Activated naive CD8-positive, alpha-beta T cell treated with anti-CD3 and anti-CD28 coated beads for 36 hours (primary cell): ENCODE measurements around the gene TSNAX. TPM values are rescaled to one million over a fixed set of nuclear protein-coding genes. Genes with fewer than 3 reads are reported as not detected.
A peak's percentile ranks its signal among the peaks of the same experiment; 100 is the strongest.
"Not testable (repeated sequence)": the region's sequence is repeated elsewhere in the genome, so short reads cannot be mapped to it uniquely, and the experiment has no call there.

ENCODE experiments used
- DNase-seq: peaks from one replicate; pipeline ENCODE4 v3.0.0; 2021
- H3K27ac Mint-ChIP-seq: one replicate; pipeline ENCODE4 v1.8.0; 2022; ENCODE audit warnings: mild to moderate bottlenecking, moderate library complexity, mixed read lengths
- H3K27me3 Mint-ChIP-seq: one replicate; pipeline ENCODE4 v1.8.0; 2022; ENCODE audit warnings: mild to moderate bottlenecking, mixed read lengths
- H3K36me3 Mint-ChIP-seq: one replicate; pipeline ENCODE4 v1.8.0; 2021; ENCODE audit warnings: mild to moderate bottlenecking, mixed read lengths
- H3K4me1 Mint-ChIP-seq: one replicate; pipeline ENCODE4 v1.8.0; 2021; ENCODE audit warnings: mixed read lengths
- H3K4me3 Mint-ChIP-seq: one replicate; pipeline ENCODE4 v1.8.0; 2022; ENCODE audit warnings: mild to moderate bottlenecking, moderate library complexity, mixed read lengths
- H3K9me3 Mint-ChIP-seq: one replicate; pipeline ENCODE4 v1.8.0; 2022; ENCODE audit warnings: mixed read lengths
- total RNA-seq, 2 experiments: library from RNA; stranded (reverse); gene quantifications; one replicate each; pipeline ENCODE4 v1.2.3, GENCODE V29; 2021

TSNAX gene, protein sequence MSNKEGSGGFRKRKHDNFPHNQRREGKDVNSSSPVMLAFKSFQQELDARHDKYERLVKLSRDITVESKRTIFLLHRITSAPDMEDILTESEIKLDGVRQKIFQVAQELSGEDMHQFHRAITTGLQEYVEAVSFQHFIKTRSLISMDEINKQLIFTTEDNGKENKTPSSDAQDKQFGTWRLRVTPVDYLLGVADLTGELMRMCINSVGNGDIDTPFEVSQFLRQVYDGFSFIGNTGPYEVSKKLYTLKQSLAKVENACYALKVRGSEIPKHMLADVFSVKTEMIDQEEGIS
- 10 to 100 TPM; 48.5 to 48.8 TPM for total RNA-seq

DNA sequence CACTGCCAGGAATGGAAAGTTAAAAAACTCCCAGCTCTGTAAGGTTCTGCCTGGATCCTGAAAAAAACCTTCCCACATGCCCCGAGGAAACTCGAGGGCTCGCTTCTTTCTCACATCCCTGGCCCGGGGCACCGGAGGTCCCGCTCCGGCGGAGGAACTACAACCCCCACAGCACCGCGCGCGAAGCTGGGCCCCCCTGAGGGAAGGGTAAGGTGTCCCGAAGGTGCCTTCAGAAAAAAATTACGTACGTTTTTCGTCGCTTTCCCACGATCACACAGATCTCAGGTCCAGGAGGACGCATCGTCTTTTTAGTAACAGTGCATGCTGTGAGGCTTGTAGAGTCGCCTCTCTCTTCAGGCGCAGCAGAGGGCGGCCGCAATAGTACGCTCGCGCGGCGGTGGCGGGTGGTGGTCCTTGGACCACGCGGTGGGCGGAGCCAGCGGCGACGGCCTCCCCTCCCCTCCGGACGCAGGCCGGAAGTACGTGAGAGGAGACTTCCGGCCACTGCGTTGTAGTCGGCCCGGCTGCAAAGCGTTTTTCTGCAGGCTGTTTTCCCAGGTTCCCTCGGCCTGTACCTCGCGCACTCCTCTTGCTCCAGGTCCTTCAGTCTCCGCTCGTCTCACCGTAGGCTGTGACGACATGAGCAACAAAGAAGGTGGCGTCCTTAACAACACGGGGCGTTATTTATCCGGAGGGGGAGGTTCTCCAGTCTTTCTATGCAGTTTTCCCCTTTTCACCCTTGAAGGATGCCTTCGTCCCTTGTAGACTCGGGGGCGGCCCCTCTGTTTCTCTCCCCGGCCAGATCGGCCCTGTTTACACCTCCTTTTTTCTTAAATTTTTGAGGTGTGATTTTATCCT, at the start of gene TSNAX:
TSS of gene TSNAX (plus strand) at position 498 of the 858 bp plus-strand sequence. CDS start at position 640, 142 bp downstream.
- Mint-ChIP-seq H3K27me3 (no peaks in the 10 kb centered on the region), H3K36me3 (peaks cover 7% of the 10 kb centered on the region), H3K27ac (peak within 1 kb of the TSS; percentile 99), H3K4me3 (peak within 1 kb of the TSS; percentile 90), H3K9me3 (no peaks in the 10 kb centered on the region), H3K4me1 (peaks cover 34% of the 10 kb centered on the region)
- peak; percentile 93 for DNase-seq

DNA sequence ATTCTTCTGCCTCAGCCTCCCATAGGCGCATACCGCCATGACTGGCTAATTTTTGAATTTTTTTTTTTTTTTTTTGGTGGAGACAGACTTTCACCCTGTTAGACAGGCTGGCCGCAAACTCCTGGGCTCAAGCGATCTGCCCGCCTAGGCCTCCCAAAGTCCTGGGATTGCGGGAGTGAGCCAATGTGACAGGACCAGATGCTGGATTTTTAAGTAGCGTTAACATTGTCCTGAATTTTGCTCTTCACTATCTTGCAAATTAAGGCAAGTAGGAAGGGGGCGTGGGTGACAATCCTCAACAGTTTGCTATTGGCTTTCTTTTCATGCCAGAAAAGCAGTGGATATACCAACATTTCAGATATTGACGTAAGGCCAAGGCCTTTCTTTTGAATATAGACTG, 49.7 kb upstream of the TSNAX start:
- Mint-ChIP-seq H3K9me3 (no peaks in the 10 kb centered on the region), H3K4me1 (no peaks in the 10 kb centered on the region), H3K27me3 (peaks cover 28% of the 10 kb centered on the region), H3K4me3 (no peak overlapping the region), H3K27ac (no peak overlapping the region), H3K36me3 (no peaks in the 10 kb centered on the region)
- no peak for DNase-seq

DNA sequence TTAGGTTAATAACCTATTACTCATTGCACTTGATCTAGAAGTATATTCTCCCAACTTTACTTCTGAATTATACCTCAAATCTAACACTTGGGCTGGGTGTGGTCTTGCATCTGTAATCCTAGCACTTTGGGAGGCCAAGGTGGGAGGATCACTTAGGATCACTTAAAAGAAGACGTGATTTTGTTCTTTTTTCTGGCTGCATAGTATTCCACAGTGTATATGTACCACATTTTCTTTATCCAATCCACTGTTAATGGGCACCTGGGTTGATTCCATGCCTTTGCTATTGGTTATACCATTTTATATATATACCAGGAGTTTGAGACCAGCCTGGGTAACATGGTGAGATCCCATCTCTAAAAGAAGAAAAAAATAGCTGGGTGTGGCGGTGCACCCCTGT, 48.5 kb upstream of the TSNAX start:
- Mint-ChIP-seq H3K4me3 (no peak overlapping the region), H3K27me3 (peaks cover 17% of the 10 kb centered on the region), H3K9me3 (no peaks in the 10 kb centered on the region), H3K4me1 (no peaks in the 10 kb centered on the region), H3K27ac (no peak overlapping the region), H3K36me3 (no peaks in the 10 kb centered on the region)
- no peak for DNase-seq

DNA sequence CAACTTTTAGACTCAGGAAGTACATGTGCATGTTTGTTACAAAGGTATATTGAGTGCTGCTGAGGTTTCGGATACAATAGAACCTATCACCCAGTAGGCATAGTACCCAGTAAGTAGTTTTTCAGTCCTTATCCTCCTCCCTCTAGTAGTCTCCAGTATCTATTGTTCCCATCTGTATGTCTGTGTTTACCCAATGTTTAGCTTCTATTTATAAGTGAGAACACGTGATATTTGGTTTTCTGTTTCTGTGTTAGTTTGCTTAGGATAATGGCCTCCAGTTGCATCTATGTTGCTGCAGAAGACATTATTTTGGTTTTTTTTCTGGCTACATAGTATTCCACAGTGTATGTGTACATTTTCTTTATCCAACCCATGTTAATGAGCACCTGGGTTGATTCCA, 47.2 kb upstream of the TSNAX start:
- H3K4me3 Mint-ChIP-seq, result no peak overlapping the region
- H3K27me3 Mint-ChIP-seq, result peaks cover 13% of the 10 kb centered on the region
- H3K9me3 Mint-ChIP-seq, result no peaks in the 10 kb centered on the region
- no peaks in the 10 kb centered on the region for H3K4me1 Mint-ChIP-seq
- no peaks in the 10 kb centered on the region for H3K36me3 Mint-ChIP-seq
- H3K27ac Mint-ChIP-seq, result no peak overlapping the region
- no peak for DNase-seq

DNA sequence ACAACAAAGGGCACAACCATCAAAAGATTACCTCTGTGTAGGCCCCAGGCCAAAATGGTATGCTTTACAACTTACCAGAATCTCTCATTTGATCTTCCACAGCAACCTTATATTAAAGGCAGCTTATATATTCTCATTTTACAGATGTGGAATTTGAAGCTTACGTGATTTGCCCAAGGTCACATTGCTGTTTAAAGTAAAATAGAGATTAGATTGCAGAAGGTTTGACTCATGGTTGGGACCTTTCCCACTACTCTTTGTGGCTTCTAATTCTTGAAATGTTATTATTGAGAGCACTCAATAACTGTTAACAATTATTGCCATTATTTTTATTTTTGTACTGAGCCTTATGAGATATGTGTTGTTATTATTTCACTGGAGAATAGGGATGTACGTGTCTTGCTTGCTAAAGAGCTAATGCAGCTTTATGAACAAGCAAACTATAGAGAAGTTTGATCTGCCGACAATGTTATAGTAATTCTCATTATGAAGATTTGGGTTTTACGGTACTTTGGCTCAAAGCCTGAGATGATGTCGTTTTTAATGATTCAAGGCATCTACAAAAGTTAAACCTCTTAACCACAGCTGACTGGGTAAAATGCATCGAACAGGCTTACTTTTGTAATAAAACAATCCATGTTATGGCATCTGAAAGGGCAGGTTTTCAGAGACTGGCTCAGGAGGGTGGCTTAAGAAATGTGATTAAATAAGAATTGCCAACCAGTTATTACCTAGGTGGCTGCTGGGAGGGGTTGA, 43.3 kb upstream of the TSNAX start:
- Mint-ChIP-seq H3K4me1 (no peaks in the 10 kb centered on the region), H3K4me3 (no peak overlapping the region), H3K9me3 (no peaks in the 10 kb centered on the region), H3K27ac (no peak overlapping the region), H3K36me3 (no peaks in the 10 kb centered on the region), H3K27me3 (peaks cover 21% of the 10 kb centered on the region)
- no peak for DNase-seq

DNA sequence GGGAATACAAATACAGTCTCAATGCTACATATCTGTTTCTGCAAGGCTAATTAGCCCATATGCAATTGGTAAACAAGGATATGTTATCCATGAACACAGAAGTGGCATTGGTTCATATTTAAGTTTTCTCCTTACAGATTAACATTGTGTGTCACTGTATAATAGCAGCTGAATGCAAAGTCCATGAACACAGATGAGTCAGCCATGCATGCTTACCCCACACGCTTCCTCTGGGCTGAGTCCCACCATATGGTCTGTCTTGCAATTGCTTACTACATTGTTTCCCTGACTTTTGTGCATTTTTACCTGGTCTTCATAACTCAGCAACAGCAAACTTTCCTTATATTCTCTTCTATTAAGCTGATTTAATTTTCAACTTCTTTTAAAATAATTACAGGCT, 41.5 kb upstream of the TSNAX start:
- H3K27ac Mint-ChIP-seq, result no peak overlapping the region
- no peak overlapping the region for H3K4me3 Mint-ChIP-seq
- H3K4me1 Mint-ChIP-seq, result no peaks in the 10 kb centered on the region
- H3K27me3 Mint-ChIP-seq, result peaks cover 17% of the 10 kb centered on the region
- H3K9me3 Mint-ChIP-seq, result no peaks in the 10 kb centered on the region
- H3K36me3 Mint-ChIP-seq, result no peaks in the 10 kb centered on the region
- DNase-seq, result no peak

DNA sequence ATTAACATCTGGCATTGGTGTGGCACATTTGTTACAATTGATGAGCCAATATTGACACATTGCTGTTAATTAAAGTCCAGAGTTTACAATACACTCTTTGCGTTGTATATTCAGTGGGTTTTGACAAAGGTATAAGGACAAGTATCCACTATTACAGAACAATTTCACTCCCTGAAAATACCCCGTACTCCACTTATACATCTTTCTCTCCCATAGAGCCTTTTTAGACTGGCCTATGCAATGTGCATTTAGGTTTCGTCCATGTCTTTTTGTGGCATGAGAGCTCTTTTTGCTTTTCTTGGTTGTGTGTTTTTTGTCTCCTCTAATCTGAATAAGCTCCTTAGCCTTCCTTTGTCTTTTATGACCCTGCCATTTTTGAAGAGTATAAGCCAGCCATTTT, 40.6 kb upstream of the TSNAX start:
- Mint-ChIP-seq H3K4me3 (no peak overlapping the region), H3K27me3 (peaks cover 13% of the 10 kb centered on the region), H3K36me3 (no peaks in the 10 kb centered on the region), H3K4me1 (peaks cover 1% of the 10 kb centered on the region), H3K27ac (no peak overlapping the region), H3K9me3 (no peaks in the 10 kb centered on the region)
- no peak for DNase-seq

DNA sequence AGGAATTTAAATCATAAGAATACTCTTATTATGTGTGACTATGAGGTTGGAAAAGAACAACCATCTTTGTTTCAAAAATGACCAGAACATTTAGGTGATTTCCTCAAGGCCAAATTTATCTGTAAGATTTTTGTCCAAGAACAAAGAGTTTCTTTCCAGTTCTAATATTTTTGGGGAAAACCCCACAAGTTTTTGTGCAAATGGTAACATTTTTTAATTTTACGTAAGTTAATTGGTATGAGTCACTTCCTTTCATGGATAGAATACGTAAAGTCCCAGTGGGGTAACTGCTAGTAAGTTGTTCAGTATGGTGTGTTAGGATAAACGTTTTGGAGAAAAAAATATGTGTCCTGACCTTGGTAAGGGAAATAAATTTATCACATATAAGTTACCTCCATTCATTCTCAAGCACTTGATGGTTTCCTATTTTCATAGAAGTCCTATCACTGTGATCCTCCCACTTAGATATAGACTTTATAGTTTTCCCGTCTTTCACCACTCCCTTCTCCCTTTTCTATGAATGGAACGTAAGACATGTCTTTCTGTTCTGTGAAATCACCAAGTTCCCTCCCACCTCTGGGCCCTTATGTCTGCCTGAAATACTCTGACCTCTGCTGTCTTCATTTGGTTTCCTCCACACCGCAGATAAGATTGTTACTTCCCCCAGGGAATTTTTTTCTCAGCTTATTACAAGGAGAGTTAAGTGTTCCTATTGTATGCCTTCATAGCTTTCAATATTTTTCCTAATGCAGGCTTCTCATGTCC, 34.9 kb upstream of the TSNAX start:
- Mint-ChIP-seq H3K27ac (peak overlapping the region; percentile 65), H3K27me3 (peaks cover 8% of the 10 kb centered on the region), H3K36me3 (no peaks in the 10 kb centered on the region), H3K9me3 (peaks cover 10% of the 10 kb centered on the region), H3K4me3 (peak overlapping the region; percentile 40), H3K4me1 (peaks cover 13% of the 10 kb centered on the region)
- no peak for DNase-seq

DNA sequence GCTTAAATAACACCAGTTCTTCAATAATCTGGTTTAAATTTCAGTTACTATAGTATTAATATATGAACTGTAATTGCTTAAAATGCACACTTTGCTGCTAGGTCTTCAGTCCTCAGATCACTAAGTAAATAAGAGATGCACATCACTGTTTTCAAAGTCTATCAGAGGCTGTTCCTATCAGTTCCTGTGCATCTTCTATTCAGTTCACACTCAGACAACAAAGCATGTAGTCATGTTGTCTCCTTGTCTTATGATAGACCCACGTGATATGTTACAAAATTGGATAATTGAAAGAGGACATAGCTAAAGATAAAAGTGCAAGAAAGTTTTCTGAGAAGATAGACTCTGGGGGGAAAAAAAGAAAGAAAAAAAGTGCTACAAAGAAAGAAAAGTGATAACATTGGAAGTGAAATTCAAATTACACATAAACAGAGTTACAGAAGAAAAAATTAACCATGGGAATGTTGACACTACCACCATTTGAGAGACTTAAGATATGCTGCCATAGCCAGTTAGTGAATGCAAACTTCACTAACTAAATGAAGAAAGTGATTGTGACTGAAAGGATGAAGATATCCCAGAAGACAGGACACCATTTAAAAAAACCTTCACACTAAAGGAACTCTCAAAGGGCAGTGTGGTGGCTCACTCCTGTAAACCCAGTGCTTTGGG, 33.9 kb upstream of the TSNAX start:
- no peaks in the 10 kb centered on the region for H3K36me3 Mint-ChIP-seq
- peak overlapping the region; percentile 2 for H3K27ac Mint-ChIP-seq
- no peak overlapping the region for H3K4me3 Mint-ChIP-seq
- H3K27me3 Mint-ChIP-seq, result peaks cover 6% of the 10 kb centered on the region
- peaks cover 13% of the 10 kb centered on the region for H3K4me1 Mint-ChIP-seq
- peaks cover 14% of the 10 kb centered on the region for H3K9me3 Mint-ChIP-seq
- DNase-seq, result no peak

DNA sequence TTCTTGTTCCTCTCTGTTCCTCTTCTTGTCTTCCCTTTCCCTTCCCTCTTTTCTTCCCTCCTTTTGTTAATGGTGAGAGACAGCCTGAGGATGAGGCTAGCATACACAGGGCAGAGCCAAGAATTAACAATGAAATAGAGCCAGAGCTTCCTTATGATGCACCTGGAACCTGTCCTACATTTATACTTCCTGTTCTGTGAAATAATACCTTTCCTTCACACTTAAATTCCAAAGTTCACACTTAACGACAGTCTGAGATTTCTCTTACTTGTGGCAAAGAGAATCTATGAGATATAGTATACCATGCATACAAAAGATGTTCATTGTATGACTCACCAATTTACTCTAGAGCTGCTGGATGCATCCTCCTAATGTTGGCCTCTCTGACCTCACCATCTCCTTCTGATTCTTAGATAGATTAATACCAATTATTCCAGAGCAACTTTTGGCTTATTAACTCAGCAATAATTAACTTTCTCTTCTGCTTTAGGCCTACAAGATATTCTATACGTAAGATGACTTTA, 30.8 kb upstream of the TSNAX start:
- no peak overlapping the region for H3K4me3 Mint-ChIP-seq
- no peak for DNase-seq
- H3K27me3 Mint-ChIP-seq, result peaks cover 6% of the 10 kb centered on the region
- H3K36me3 Mint-ChIP-seq, result peaks cover 4% of the 10 kb centered on the region
- H3K27ac Mint-ChIP-seq, result no peak overlapping the region
- H3K9me3 Mint-ChIP-seq, result peaks cover 23% of the 10 kb centered on the region
- peaks cover 13% of the 10 kb centered on the region for H3K4me1 Mint-ChIP-seq

DNA sequence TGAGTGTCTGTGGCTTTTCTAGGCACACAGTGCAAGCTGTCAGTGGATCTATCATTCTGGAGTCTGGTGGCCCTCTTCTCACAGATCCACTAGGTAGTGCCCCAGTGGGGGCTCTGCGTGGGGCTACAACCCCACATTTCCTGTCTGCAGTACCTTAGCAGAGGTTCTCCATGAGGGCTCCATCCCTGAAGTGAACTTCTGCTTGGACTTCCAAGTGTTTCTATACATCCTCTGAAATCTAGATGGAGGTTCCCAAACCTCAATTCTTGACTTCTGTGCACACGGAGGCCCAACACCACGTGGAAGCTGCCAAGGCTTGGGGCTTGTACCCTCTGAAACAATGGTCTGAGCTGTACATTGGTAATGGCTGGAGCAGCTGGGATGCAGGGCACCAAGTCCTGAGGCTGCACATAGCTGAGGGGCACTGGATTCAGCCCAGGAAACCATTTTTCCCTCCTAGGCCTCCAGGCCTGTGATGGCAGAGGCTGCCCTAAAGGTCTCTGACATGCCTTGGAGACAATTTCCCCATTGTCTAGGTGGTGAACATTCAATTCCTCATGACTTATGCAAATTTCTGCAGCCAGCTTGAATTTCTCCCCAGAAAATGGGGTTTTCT, 29.2 kb upstream of the TSNAX start:
- peaks cover 4% of the 10 kb centered on the region for H3K36me3 Mint-ChIP-seq
- H3K9me3 Mint-ChIP-seq, result peaks cover 24% of the 10 kb centered on the region
- peaks cover 8% of the 10 kb centered on the region for H3K27me3 Mint-ChIP-seq
- no peak overlapping the region for H3K27ac Mint-ChIP-seq
- H3K4me3 Mint-ChIP-seq, result no peak overlapping the region
- DNase-seq, result no peak
- H3K4me1 Mint-ChIP-seq, result peaks cover 5% of the 10 kb centered on the region

DNA sequence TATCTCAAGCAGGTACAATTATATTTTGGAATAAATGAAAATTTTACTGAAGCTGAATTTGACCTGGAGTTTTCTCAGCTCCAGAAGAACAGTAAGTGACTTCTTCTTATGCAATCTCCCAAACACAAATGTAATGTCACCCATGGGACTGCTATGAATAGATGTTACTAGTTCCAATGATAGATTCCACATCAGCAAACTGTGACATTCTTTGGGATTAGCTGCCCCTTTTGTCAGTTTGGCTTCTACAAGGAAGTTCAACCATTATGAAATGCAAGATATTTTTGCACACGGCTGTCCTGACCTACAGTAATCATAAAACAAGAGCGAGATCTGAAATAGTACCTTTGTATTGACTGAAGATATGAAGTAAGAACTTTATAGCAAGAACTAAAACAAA, 27.8 kb upstream of the TSNAX start:
- peaks cover 4% of the 10 kb centered on the region for H3K36me3 Mint-ChIP-seq
- H3K9me3 Mint-ChIP-seq, result peaks cover 24% of the 10 kb centered on the region
- no peak overlapping the region for H3K27ac Mint-ChIP-seq
- H3K27me3 Mint-ChIP-seq, result peaks cover 14% of the 10 kb centered on the region
- no peak for DNase-seq
- no peaks in the 10 kb centered on the region for H3K4me1 Mint-ChIP-seq
- H3K4me3 Mint-ChIP-seq, result no peak overlapping the region

DNA sequence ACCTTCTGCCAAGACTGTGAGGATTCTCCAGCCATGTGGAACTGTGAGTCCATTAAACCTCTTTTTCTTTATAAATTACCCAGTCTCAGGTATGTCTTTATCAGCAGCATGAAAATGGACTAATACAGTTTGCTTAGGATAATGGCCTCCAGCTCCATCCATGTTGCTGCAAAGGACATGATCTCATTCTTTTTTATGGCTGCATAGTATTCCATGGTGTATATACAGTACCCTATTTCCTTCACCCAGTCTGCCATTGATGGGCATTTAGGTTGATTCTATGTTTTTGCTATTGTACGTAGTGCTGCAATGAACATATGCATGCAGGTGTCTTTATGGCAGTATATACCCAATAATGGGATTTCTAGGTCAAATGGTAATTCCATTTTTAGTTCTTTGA, 25.3 kb upstream of the TSNAX start:
- H3K4me3 Mint-ChIP-seq, H3K4me1 Mint-ChIP-seq, DNase-seq, H3K27ac Mint-ChIP-seq, H3K36me3 Mint-ChIP-seq: not testable (repeated sequence)
- H3K9me3 Mint-ChIP-seq, result peaks cover 17% of the 10 kb centered on the region
- H3K27me3 Mint-ChIP-seq, result peaks cover 20% of the 10 kb centered on the region
